GM19193 (cell line): ENCODE data around the gene POMT2.

Experiments used
- POLR2A ChIP-seq: IDR thresholded peaks from 4 replicates; pipeline ENCODE4 v1.6.1; 2011; ENCODE audit not compliant: insufficient read depth, insufficient read length; ENCODE audit errors: extremely low read depth

POMT2 gene

DNA sequence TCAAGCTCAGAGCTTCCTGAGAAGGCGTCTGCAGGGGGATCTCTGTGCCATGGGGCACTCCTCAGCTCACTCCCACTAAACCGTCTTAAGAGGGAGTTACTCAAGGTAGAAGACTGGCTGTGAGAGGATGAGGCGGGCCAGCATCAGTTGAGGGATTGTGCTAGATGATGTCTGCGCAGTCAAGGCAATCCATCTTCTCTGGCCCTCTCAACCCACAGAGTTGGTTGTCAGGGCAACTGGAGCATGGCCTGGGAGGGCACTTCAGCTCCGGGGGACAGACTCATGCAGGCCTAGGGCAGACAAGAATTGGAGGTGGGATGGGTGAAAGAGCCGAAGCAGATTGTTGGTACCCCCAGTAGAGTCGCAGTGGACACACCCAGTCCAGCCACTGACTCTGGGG, 9.2 kb upstream of the POMT2 start:
- TF ChIP-seq POLR2A = no peak

- no peak for TF ChIP-seq POLR2A
Measured at GRCh38 chr14:77327111-77327510, 6.4 kb upstream of the POMT2 start.

DNA sequence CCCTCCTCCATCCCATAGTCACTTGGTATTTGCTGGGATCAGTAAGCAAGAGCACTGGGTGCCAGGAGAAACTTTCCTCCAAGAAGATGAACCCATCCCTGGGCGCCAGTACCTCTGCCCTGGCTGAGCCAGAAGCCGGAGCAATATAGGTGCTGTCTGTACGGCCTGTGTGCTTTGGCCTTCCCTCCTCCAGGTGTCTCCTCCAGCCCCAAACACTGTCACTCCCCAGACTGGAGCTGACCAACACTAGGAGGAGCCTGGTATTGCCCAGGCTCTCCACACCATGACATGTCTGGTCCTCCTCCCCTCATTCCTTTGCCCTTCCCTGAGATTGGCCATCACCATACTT, 5.0 kb upstream of the POMT2 start:
- TF ChIP-seq POLR2A = no peak

DNA sequence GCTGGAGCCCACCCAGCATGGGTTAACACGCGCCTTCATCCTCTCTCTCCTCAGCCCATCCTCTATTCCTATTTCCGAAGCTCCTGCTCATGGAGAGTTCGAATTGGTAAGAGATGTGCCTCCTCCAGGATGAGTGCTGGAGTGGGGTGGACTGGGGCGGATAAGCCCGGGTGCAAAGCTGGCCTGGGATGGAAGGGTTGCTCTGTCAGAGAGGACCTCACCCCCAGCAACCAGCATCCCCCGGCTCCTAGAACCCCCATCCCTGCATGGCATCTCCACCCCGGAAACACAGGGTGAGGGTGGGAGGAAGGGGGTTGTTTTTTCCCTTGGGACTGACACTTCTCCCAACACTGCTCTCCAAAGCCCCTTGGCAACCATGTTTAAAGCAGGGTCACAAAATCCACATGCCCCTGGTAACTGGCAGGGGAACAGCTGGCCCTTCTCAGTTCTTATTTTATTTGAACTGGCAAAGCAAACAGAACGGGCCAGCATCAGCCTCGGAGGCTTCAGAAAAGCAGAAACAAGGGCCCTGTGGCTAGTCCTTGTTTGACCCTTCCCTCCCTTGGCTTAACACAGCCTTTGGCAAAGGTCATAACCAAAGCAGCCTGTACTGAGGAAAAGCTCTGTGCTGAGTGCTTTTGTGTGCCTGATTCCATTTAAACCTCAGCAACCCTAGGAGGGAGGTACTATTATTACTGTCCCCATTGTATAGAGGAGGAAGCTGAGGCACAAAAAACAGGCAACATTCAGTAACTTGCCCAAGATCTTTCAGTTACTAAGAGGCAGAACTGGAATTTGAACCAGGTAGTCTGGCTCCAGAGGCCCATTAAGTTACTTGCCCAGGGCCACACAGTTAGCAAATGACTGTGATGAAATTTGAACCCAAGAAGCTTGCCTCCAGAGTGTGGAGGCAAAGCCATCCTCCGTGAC, 4.4 kb upstream of the POMT2 start:
- no peak for TF ChIP-seq POLR2A

DNA sequence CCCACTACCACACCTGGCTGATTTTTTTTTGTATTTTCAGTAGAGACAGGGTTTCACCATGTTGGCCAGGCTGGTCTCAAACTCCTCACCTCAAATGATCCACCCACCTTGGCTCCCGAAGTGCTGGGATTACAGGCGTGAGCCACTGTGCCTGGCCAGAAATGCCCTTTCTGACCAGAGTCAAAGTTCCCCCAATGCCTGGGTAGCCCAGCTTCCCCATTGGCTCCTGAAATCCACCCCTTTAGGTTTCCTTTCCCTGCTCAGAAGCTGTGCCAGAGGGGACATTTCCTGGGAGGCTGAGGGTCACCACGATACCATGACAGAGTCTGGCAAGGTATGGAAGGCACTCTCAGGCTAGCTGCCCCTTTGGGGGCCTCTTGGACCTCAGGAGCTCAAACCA, 3.6 kb upstream of the POMT2 start:
- no peak for TF ChIP-seq POLR2A

GRCh38 chr14:77323571-77323970, 2.9 kb upstream of the POMT2 start:
- no peak for TF ChIP-seq POLR2A

- TF ChIP-seq POLR2A = no peak
Measured at GRCh38 chr14:77322951-77323350, 2.3 kb upstream of the POMT2 start.

GRCh38 chr14:77322250-77322902, 1.7 kb upstream of the POMT2 start:
- TF ChIP-seq POLR2A = no peak

DNA sequence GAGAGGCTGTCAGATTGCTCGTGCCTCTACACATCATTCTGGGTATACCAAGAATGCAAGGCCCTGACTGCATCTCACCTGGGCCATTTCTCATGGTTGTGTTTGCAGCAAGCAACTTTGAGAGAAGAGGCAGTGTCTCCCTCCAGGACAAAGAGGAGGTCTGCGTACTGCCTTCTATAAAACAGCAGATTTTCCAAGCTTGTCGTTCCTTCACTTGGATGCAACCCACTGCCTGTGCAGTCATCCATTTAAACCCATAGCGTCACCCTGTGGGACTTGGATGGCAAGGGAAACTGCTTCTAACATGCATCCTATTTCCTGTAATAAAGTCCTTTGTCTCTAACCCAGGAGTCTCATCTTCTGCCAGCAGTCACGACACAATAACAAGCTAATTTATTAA, 1.3 kb downstream of the POMT2 start:
- TF ChIP-seq POLR2A = no peak

DNA sequence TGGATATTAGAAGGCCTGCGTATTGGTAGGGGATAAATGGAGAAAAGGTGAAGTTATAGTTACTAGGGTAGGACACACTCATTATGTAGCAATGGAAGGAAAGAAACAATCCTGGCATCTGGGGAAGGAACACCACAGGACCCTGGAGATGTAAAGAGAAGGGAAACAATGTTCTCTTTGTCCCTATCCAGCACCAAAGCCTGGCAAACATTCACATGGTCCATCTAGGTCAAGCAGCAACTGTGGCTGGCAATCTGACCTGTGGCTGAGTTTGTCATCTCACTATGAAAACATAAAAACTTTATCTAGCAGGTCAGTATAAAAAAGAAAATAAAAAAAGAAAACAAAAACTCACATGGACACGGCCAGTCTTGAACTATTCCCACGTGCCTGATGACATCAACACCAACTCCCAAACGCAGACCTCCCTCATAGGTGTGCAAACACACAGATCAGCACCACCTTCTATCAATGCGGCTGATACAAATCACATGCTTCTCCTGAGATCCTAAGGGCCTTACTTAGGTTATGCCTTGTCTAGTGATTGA, 2.6 kb downstream of the POMT2 start:
- TF ChIP-seq POLR2A = no peak

- no peak for TF ChIP-seq POLR2A
Measured at GRCh38 chr14:77316872-77317301, 3.8 kb downstream of the POMT2 start.

- no peak for TF ChIP-seq POLR2A
Measured at GRCh38 chr14:77316195-77316505, 4.5 kb downstream of the POMT2 start.

- no peak for TF ChIP-seq POLR2A
Measured at GRCh38 chr14:77314539-77315457, 5.9 kb downstream of the POMT2 start.

DNA sequence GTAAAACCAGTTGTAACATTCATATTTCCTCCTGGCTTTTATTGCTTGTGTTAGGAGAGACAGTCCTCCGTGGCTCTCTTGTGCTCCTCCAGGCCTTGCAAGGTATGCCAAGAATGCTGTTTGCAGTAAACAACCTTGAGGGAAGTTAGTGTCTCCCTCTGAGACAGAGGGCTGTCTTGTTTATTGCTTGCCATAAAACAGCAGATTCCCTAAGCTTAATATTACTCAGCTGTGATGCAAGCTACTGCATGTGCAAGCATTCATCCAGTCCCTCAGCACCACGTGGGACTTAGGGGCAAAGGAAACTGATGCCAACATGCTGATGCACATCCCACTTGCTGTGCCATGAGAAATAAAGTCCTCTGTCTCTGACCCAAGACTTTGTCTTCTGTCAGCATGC, 6.6 kb downstream of the POMT2 start:
- TF ChIP-seq POLR2A = no peak

GRCh38 chr14:77313371-77313770, 7.3 kb downstream of the POMT2 start:
- no peak for TF ChIP-seq POLR2A
